Keratinocyte (primary cell): Measurements from ENCODE around the gene EHBP1. TPM values are rescaled to one million over a fixed set of nuclear protein-coding genes. Genes with fewer than 3 reads are reported as not detected.

Source experiments
- DNase-seq: peaks from one replicate; pipeline ENCODE4 v3.0.0-alpha.2; 2011; ENCODE audit warnings: low read depth, missing footprints, low spot score
- FAIRE-seq: peaks from 2 replicates; lab custom pipeline; 2011; peaks lifted over from hg19 to GRCh38; lab: Jason Lieb, UNC
- H2AFZ ChIP-seq: 2 replicates; pipeline ENCODE4 v1.6.0; 2012; ENCODE audit warnings: low read length, control low read depth, inconsistent platforms; ENCODE audit not compliant: control insufficient read depth
- H3K27ac ChIP-seq: 2 replicates; pipeline ENCODE4 v1.5.1; 2011; ENCODE audit warnings: low read length; ENCODE audit not compliant: control insufficient read depth, insufficient read depth
- H3K27me3 ChIP-seq: 3 replicates; pipeline ENCODE4 v1.6.0; 2011; ENCODE audit warnings: low read length; ENCODE audit not compliant: control insufficient read depth, insufficient read depth; ENCODE audit errors: extremely low read depth
- H3K36me3 ChIP-seq, 2 experiments: 2 replicates in 1 of 2; 3 replicates in 1 of 2; pipeline ENCODE4 v1.5.1; 2011; ENCODE audit warnings: low read length in 2 of 2, mild to moderate bottlenecking in 1 of 2; ENCODE audit not compliant: control insufficient read depth in 2 of 2, insufficient read depth in 2 of 2; ENCODE audit errors: extremely low read depth in 1 of 2
- H3K4me1 ChIP-seq: 3 replicates; pipeline ENCODE4 v1.5.1; 2011; ENCODE audit warnings: low read length; ENCODE audit not compliant: control insufficient read depth, insufficient read depth; ENCODE audit errors: extremely low read depth
- H3K4me2 ChIP-seq: 3 replicates; pipeline ENCODE4 v1.6.0; 2011; ENCODE audit warnings: low read depth, low read length; ENCODE audit not compliant: control insufficient read depth, insufficient read depth; ENCODE audit errors: extremely low read depth
- H3K4me3 ChIP-seq, 3 experiments: fragments of 200-600 bp in 1 of 3; sonication (generic) in 1 of 3; 2 replicates in 2 of 3; 3 replicates in 1 of 3; pipeline ENCODE4 v1.5.1; 2011 to 2016; ENCODE audit warnings: low read length in 3 of 3, mild to moderate bottlenecking in 3 of 3, control low read depth in 2 of 3, inconsistent platforms in 1 of 3, low read depth in 1 of 3, mixed read lengths in 1 of 3, mixed run types in 1 of 3, moderate library complexity in 1 of 3; ENCODE audit not compliant: control insufficient read depth in 2 of 3, insufficient read depth in 2 of 3; ENCODE audit errors: extremely low read depth in 1 of 3
- H3K79me2 ChIP-seq: 2 replicates; pipeline ENCODE4 v1.6.0; 2012; ENCODE audit warnings: low read length; ENCODE audit not compliant: control insufficient read depth, insufficient read depth
- H3K9ac ChIP-seq: 3 replicates; pipeline ENCODE4 v1.6.0; 2011; ENCODE audit warnings: low read length; ENCODE audit not compliant: control insufficient read depth, insufficient read depth; ENCODE audit errors: extremely low read depth
- H3K9me1 ChIP-seq: 3 replicates; pipeline ENCODE4 v1.6.0; 2011; ENCODE audit warnings: low read length; ENCODE audit not compliant: control insufficient read depth, insufficient read depth; ENCODE audit errors: extremely low read depth
- H3K9me3 ChIP-seq: 2 replicates; pipeline ENCODE4 v1.5.1; 2012; ENCODE audit warnings: low read depth, low read length; ENCODE audit not compliant: control insufficient read depth
- H4K20me1 ChIP-seq: 3 replicates; pipeline ENCODE4 v1.6.0; 2011; ENCODE audit warnings: low read length; ENCODE audit not compliant: control insufficient read depth, insufficient read depth; ENCODE audit errors: extremely low read depth
- EZH2 ChIP-seq: IDR thresholded peaks from one replicate; pipeline ENCODE4 v1.6.1; 2012; ENCODE audit warnings: inconsistent platforms, mild to moderate bottlenecking, low read length, moderate library complexity
- dilution Hi-C: fragments of 300-500 bp; cut with MboI; formaldehyde crosslinking; loops from one replicate; pipeline ENCODE4 v1.7.0; 2020; ENCODE audit warnings: low sequenced_read_pairs; ENCODE audit not compliant: extremely low pct_ligation_motif_present
- polyA plus RNA-seq, 5 experiments: library from polyadenylated mRNA; depleted of rRNA in 3 of 5; stranded (reverse) in 3 of 5; stranded (forward) in 1 of 5; unstranded in 1 of 5; fragments of >200 nt; gene quantifications; 1 replicate in 1 of 5; 2 replicates in 3 of 5; 3 replicates in 1 of 5; pipeline versions ENCODE4 v1.2.1 to v1.2.3, GENCODE V29; 2011 to 2012; ENCODE audit warnings: missing spikeins in 2 of 5, low read depth in 1 of 5, low replicate concordance in 1 of 5
- small RNA-seq, 3 experiments: library from RNA; depleted of rRNA; stranded (forward); fragments of <200 nt; gene quantifications; one replicate each; pipeline ENCODE3, GENCODE V24; 2012; ENCODE audit warnings: low read depth in 3 of 3, low replicate concordance in 1 of 3; ENCODE audit not compliant: insufficient read length in 3 of 3
- TF ChIP-seq, protein P1 (sequence below), 3 experiments: IDR thresholded peaks in 1 of 3; conservative IDR thresholded peaks in 1 of 3; optimal IDR thresholded peaks in 1 of 3; 2 replicates in 2 of 3; 3 replicates in 1 of 3; pipeline versions ENCODE3 to v1.5.1; 2011; ENCODE audit warnings: low read length in 3 of 3, mild to moderate bottlenecking in 3 of 3, moderate library complexity in 2 of 3, control low read depth in 1 of 3, inconsistent platforms in 1 of 3; ENCODE audit not compliant: insufficient read depth in 2 of 3; ENCODE audit errors: extremely low read depth in 1 of 3

The EHBP1 gene
- polyA plus RNA-seq, 1 donor (not counting 4 experiments of a cell fraction or from before 2014, with no cell fraction given), result 59.0 TPM

DNA sequence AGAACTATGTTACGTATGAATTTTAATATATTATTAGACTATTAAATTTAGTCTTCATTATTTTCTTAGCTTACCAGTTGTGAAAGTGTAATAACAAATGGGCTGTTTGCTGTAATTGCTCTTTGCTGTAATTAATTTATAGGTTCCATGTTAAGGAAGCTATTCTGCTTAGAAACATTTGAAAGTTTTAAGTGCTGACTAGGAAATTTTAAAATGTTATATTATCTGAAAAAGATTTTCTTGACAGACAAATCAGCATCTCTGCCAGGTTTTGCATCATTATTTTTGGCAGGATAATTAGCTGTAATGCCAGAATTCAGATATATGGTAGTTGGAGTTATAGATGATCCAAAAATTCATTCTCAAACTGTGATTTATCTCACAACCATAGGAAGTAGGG is 387.3 kb downstream of the EHBP1 start:
- no peaks in the 10 kb centered on the region for H3K36me3 ChIP-seq
- H3K27me3 ChIP-seq, result no peaks in the 10 kb centered on the region
- H3K9me3 ChIP-seq, result no peaks in the 10 kb centered on the region
- TF ChIP-seq, protein P1, sequence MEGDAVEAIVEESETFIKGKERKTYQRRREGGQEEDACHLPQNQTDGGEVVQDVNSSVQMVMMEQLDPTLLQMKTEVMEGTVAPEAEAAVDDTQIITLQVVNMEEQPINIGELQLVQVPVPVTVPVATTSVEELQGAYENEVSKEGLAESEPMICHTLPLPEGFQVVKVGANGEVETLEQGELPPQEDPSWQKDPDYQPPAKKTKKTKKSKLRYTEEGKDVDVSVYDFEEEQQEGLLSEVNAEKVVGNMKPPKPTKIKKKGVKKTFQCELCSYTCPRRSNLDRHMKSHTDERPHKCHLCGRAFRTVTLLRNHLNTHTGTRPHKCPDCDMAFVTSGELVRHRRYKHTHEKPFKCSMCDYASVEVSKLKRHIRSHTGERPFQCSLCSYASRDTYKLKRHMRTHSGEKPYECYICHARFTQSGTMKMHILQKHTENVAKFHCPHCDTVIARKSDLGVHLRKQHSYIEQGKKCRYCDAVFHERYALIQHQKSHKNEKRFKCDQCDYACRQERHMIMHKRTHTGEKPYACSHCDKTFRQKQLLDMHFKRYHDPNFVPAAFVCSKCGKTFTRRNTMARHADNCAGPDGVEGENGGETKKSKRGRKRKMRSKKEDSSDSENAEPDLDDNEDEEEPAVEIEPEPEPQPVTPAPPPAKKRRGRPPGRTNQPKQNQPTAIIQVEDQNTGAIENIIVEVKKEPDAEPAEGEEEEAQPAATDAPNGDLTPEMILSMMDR (optimal IDR thresholded peaks at IDR 0.05 in 1 of 3, IDR thresholded peaks at IDR 0.05 in 1 of 3, conservative IDR thresholded peaks at IDR 0.05 in 1 of 3; ENCODE audit: extremely low read depth in 1 of 3, insufficient read depth in 2 of 3, low read length in 3 of 3), result no peak
- no peak for TF ChIP-seq EZH2
- H3K4me2 ChIP-seq, result no peak overlapping the region
- H4K20me1 ChIP-seq, result no peaks in the 10 kb centered on the region
- H2AFZ ChIP-seq, result no peak overlapping the region
- no peaks in the 10 kb centered on the region for H3K9me1 ChIP-seq
- no peaks in the 10 kb centered on the region for H3K79me2 ChIP-seq
- no peaks in the 10 kb centered on the region for H3K4me1 ChIP-seq
- no peak overlapping the region for H3K27ac ChIP-seq
- dilution Hi-C loops, result no loop called here
- no peak overlapping the region for H3K9ac ChIP-seq
- FAIRE-seq (no peak), DNase-seq (no peak)
- no peak overlapping the region for H3K4me3 ChIP-seq

DNA sequence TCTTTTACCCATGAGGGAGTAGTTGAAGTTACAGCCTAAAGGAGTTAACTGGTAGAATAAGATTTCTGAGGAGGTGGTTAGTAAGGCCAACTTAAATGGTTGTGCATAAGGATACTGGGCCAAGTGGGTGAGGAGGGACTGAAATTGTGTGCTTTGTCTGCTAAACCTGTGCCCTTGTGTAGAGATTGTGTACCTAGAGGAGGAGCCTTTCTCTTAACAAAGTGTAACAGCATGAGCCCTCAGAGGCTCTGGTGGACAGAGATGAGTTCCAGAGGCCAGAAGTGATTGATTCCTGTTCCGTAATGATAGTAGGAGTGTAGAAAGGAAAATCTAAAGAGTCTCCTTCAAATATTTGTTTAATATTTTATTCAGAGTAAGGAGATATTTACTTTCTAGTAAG is 388.0 kb downstream of the EHBP1 start:
- H3K79me2 ChIP-seq, result no peaks in the 10 kb centered on the region
- no peaks in the 10 kb centered on the region for H3K36me3 ChIP-seq
- dilution Hi-C loops, result no loop called here
- H3K9me3 ChIP-seq, result no peaks in the 10 kb centered on the region
- no peak overlapping the region for H3K4me2 ChIP-seq
- no peak for TF ChIP-seq EZH2
- TF ChIP-seq, protein P1 (optimal IDR thresholded peaks at IDR 0.05 in 1 of 3, IDR thresholded peaks at IDR 0.05 in 1 of 3, conservative IDR thresholded peaks at IDR 0.05 in 1 of 3; ENCODE audit: extremely low read depth in 1 of 3, insufficient read depth in 2 of 3, low read length in 3 of 3), result no peak
- H3K9me1 ChIP-seq, result no peaks in the 10 kb centered on the region
- H3K27me3 ChIP-seq, result no peaks in the 10 kb centered on the region
- no peak for DNase-seq
- H3K27ac ChIP-seq, result no peak overlapping the region
- no peak overlapping the region for H3K9ac ChIP-seq
- no peak for FAIRE-seq
- H2AFZ ChIP-seq, result no peak overlapping the region
- no peaks in the 10 kb centered on the region for H3K4me1 ChIP-seq
- H3K4me3 ChIP-seq, result no peak overlapping the region
- H4K20me1 ChIP-seq, result no peaks in the 10 kb centered on the region

Small RNA genes within 50 kb of the gene (small RNA-seq; reads per million reads assigned to genes)
- 0 reads per million in 3 experiments for gene RF00019

Other genes with a start within 250 kb of the EHBP1 start
- gene TMEM17, start 199.5 kb upstream of the EHBP1 start, polyA plus RNA-seq, result 3.3 to 5.1 TPM (median 4.1 TPM) in 3 replicates